ENCODE data around the gene MAP3K9.
"Not testable (repeated sequence)": the region's sequence is repeated elsewhere in the genome, so short reads cannot be mapped to it uniquely, and the experiment has no call there.

MAP3K9 gene

GRCh38 chr14:70723276-70723675, 86.0 kb downstream of the MAP3K9 start:
- DNase-seq = no peak

GRCh38 chr14:70722418-70722817, 86.9 kb downstream of the MAP3K9 start:
- no peak for DNase-seq

- no peak for DNase-seq
Observed at GRCh38 chr14:70721542-70721941, 87.8 kb downstream of the MAP3K9 start.

GRCh38 chr14:70718383-70719118, 90.8 kb downstream of the MAP3K9 start:
- no peak for DNase-seq

- DNase-seq = no peak
Observed at GRCh38 chr14:70716958-70717357, 92.4 kb downstream of the MAP3K9 start.

GRCh38 chr14:70716483-70716882, 92.8 kb downstream of the MAP3K9 start:
- DNase-seq = no peak

GRCh38 chr14:70714055-70714550, 95.2 kb downstream of the MAP3K9 start:
- peak; percentile 51 for DNase-seq

GRCh38 chr14:70713511-70713916, 95.8 kb downstream of the MAP3K9 start:
- no peak for DNase-seq

- DNase-seq = no peak
Observed at GRCh38 chr14:70713096-70713495, 96.2 kb downstream of the MAP3K9 start.

GRCh38 chr14:70711451-70711850, 97.9 kb downstream of the MAP3K9 start:
- no peak for DNase-seq

GRCh38 chr14:70709726-70710382, 99.5 kb downstream of the MAP3K9 start:
- DNase-seq = no peak

GRCh38 chr14:70708717-70709570, 100.4 kb downstream of the MAP3K9 start:
- no peak for DNase-seq

GRCh38 chr14:70707138-70708038, 101.9 kb downstream of the MAP3K9 start:
- DNase-seq = no peak

- DNase-seq = no peak
Observed at GRCh38 chr14:70706177-70706576, 103.1 kb downstream of the MAP3K9 start.

GRCh38 chr14:70704960-70705359, 104.4 kb downstream of the MAP3K9 start:
- no peak for DNase-seq

- not testable (repeated sequence) for DNase-seq
Observed at GRCh38 chr14:70703621-70704168, 105.6 kb downstream of the MAP3K9 start.

- DNase-seq = no peak
Observed at GRCh38 chr14:70702161-70702560, 107.2 kb downstream of the MAP3K9 start.

- no peak for DNase-seq
Observed at GRCh38 chr14:70701610-70702009, 107.7 kb downstream of the MAP3K9 start.

GRCh38 chr14:70700955-70701585, 108.2 kb downstream of the MAP3K9 start:
- DNase-seq = no peak

- no peak for DNase-seq
Observed at GRCh38 chr14:70699646-70700045, 109.7 kb downstream of the MAP3K9 start.

- DNase-seq = no peak
Observed at GRCh38 chr14:70698288-70698687, 111.0 kb downstream of the MAP3K9 start.

Data from right forelimb (tissue), 1 donor.